Measurements from ENCODE around the gene LYPD6. TPM values are rescaled to one million over a fixed set of nuclear protein-coding genes. Genes with fewer than 3 reads are reported as not detected.
"Not testable (repeated sequence)": the region's sequence is repeated elsewhere in the genome, so short reads cannot be mapped to it uniquely, and the experiment has no call there.

LYPD6 gene
- total and polyA plus RNA-seq, 10 donors: 0.05 to 2.3 (median 0.41) TPM

DNA sequence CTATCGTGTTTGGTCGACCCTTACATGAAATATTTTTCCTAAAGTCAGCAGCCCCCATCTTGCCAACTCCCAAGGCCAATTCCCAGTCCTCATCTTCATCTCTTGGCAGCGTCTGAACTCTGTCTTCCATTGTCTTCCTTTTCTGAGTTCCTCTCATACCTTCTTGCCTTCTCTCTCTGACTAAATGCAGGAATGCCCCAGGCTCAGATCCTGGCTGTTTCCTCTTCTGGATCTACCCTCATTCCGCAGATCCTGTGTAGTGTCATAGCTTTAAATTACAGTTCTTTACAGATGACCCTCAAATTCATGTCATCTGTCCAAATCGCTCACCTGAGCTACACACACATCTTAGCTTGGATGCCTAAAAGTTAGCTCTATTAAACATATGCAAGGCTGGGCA is 162.5 kb downstream of the LYPD6 start:
- H3K36me3 ChIP-seq: no peaks in the 10 kb centered on the region
- H3K4me3 ChIP-seq: no peak overlapping the region
- 75 to 86% (median 83%) methylated on average over 5 of the region's 5 CpGs for WGBS, 5 donors
- TF ChIP-seq POLR2AphosphoS5 (IDR thresholded peaks at IDR 0.05) (no peak), CTCF (IDR thresholded peaks at IDR 0.05 in 8 of 11, conservative IDR thresholded peaks at IDR 0.05 in 3 of 11) (no peak), POLR2A (IDR thresholded peaks at IDR 0.05) (no peak)
- intact Hi-C loops (cut with DNase I; ENCODE audit: low total_unique reads): no loop called here
- DNase-seq: no peak
- H3K27me3 ChIP-seq (replicated peaks in 1 of 7): no peaks in the 10 kb centered on the region
- H3K4me1 ChIP-seq: no peaks in the 10 kb centered on the region
- H3K9me3 ChIP-seq: peaks cover 0 to 6% (median 0%) of the 10 kb centered on the region in 8 donors
- H3K27ac ChIP-seq: no peak overlapping the region

DNA sequence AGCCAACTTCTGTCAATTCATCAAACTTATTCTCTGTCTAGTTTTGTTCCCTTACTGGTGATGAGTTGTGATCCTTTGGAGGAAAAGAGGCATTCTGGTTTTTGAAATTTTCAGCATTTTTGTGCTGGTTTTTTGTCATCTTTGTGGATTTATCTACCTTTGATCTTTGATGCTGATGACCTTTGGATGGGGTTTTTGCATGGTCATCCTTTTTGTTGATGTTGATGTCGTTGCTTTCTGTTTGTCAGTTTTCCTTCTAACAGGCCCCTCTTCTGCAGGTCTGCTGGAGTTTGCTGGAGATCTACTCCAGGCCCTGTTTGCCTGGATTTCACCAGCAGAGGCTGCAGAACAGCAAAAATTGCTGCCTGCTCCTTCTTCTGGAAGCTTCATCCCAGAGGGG is 168.8 kb downstream of the LYPD6 start:
- intact Hi-C loops (cut with DNase I; ENCODE audit: low total_unique reads); H3K4me3 ChIP-seq; H3K27ac ChIP-seq; H3K27me3 ChIP-seq (replicated peaks in 1 of 7); DNase-seq; H3K36me3 ChIP-seq; H3K4me1 ChIP-seq: not testable (repeated sequence)
- peaks cover 0 to 13% (median 0%) of the 10 kb centered on the region in 8 donors for H3K9me3 ChIP-seq
- WGBS, 5 donors: 65 to 97% (median 87%) methylated on average over 1 of the region's 1 CpG

DNA sequence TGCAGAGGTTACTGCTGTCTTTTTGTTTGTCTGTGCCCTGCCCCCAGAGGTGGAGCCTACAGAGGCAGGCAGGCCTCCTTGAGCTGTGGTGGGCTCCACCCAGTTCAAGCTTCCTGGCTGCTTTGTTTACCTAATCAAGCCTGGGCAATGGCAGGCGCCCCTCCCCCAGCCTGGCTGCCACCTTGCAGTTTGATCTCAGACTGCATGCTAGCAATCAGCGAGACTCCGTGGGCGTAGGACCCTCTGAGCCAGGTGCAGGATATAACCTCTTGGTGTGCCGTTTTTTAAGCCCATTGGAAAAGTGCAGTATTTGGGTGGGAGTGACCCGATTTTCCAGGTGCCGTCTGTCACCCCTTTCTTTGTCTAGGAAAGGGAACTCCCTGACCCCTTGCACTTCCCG is 176.4 kb downstream of the LYPD6 start:
- H3K4me3 ChIP-seq; intact Hi-C loops (cut with DNase I; ENCODE audit: low total_unique reads); H3K27ac ChIP-seq; H3K9me3 ChIP-seq; DNase-seq; H3K36me3 ChIP-seq; H3K4me1 ChIP-seq: not testable (repeated sequence)
- WGBS, 5 donors: 78 to 88% (median 82%) methylated on average over 5 to 8 of the region's 8 CpGs
- H3K27me3 ChIP-seq (replicated peaks in 1 of 7): peaks cover 0 to 14% (median 0%) of the 10 kb centered on the region in 7 donors

DNA sequence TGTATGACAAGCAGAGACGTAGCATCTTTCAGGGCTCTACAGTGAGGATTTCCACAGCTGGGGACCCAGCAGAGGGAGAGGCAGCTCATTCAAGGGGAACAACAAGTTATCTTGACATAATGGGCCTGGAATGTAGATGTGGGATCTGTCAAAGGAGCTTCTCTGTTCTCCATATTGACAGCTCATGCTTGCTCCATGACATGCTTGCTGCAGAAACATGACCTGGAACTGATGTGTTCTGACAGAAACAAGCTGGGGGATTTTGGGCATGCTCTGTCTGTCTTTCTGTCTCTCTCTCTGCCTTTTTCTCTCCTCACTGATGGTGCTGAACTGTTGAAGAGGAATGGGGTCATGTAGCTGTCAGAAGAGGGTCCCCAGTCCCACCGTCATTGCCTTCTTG is 177.6 kb downstream of the LYPD6 start:
- Histone ChIP-seq H3K4me3 (no peak overlapping the region), H3K36me3 (no peaks in the 10 kb centered on the region), H3K4me1 (no peaks in the 10 kb centered on the region), H3K9me3 (no peaks in the 10 kb centered on the region), H3K27ac (no peak overlapping the region), H3K27me3 (replicated peaks in 1 of 7) (peaks cover 0 to 14% (median 0%) of the 10 kb centered on the region in 7 donors)
- TF ChIP-seq POLR2A (IDR thresholded peaks at IDR 0.05) (no peak), CTCF (IDR thresholded peaks at IDR 0.05 in 8 of 11, conservative IDR thresholded peaks at IDR 0.05 in 3 of 11) (no peak), POLR2AphosphoS5 (IDR thresholded peaks at IDR 0.05) (no peak)
- 83 to 94% (median 93%) methylated on average over 2 of the region's 2 CpGs for WGBS, 5 donors
- intact Hi-C loops (cut with DNase I; ENCODE audit: low total_unique reads): no loop called here
- DNase-seq: no peak

GRCh38 chr2:149513461-149513860 is 183.1 kb downstream of the LYPD6 start:
- H3K36me3 ChIP-seq: no peaks in the 10 kb centered on the region
- 61 to 84% (median 67%) methylated on average over 1 of the region's 1 CpG for WGBS, 5 donors

More at GRCh38 chr2:149513461-149513860, 183.1 kb downstream of the LYPD6 start:
- Histone ChIP-seq H3K4me1 (no peaks in the 10 kb centered on the region), H3K27ac (no peak overlapping the region), H3K27me3 (replicated peaks in 1 of 7) (no peaks in the 10 kb centered on the region), H3K9me3 (no peaks in the 10 kb centered on the region), H3K4me3 (no peak overlapping the region)
- no peak for TF ChIP-seq POLR2A (IDR thresholded peaks at IDR 0.05)
- no peak for TF ChIP-seq CTCF (IDR thresholded peaks at IDR 0.05 in 8 of 11, conservative IDR thresholded peaks at IDR 0.05 in 3 of 11)
- no peak for TF ChIP-seq POLR2AphosphoS5 (IDR thresholded peaks at IDR 0.05)
- intact Hi-C loops (cut with DNase I; ENCODE audit: low total_unique reads): no loop called here
- no peak for DNase-seq

All from spleen (tissue), 11 donors.